Nephron (organoid): Measurements from ENCODE around the gene CFAP46.
A peak's percentile ranks its signal among the peaks of the same experiment; 100 is the strongest.

Source experiments
- H3K27ac Mint-ChIP-seq, 3 experiments: 2 replicates each; pipeline ENCODE4 v1.8.0; 2020; ENCODE audit warnings: mixed read lengths in 3 of 3, mild to moderate bottlenecking in 2 of 3, moderate library complexity in 1 of 3
- H3K27me3 Mint-ChIP-seq: 2 replicates; pipeline ENCODE4 v1.8.0; 2021; ENCODE audit warnings: low read depth, mild to moderate bottlenecking, moderate library complexity, mixed read lengths
- H3K36me3 Mint-ChIP-seq: 2 replicates; pipeline ENCODE4 v1.8.0; 2020; ENCODE audit warnings: low read depth, mixed read lengths
- H3K4me1 Mint-ChIP-seq: 2 replicates; pipeline ENCODE4 v1.8.0; 2020; ENCODE audit warnings: mixed read lengths
- H3K4me3 Mint-ChIP-seq, 3 experiments: 2 replicates each; pipeline ENCODE4 v1.8.0; 2020; ENCODE audit warnings: mild to moderate bottlenecking in 3 of 3, mixed read lengths in 3 of 3, moderate library complexity in 2 of 3
- H3K9me3 Mint-ChIP-seq: 2 replicates; pipeline ENCODE4 v1.8.0; 2020; ENCODE audit warnings: mixed read lengths
- CTCF ChIP-seq, 3 experiments: fragments of 200-600 bp; sonication (generic); IDR thresholded peaks; one replicate each; pipeline ENCODE4 v1.5.0; 2021; ENCODE audit warnings: antibody characterized with exemption in 3 of 3; ENCODE audit not compliant: unreplicated experiment in 3 of 3

The CFAP46 gene

GRCh38 chr10:132806561-132807003 is 135.8 kb downstream of the CFAP46 start:
- H3K4me1 Mint-ChIP-seq, result peaks cover 7% of the 10 kb centered on the region
- H3K27ac Mint-ChIP-seq, result peak overlapping the region in 1 of 3 experiments; percentile 75
- H3K4me3 Mint-ChIP-seq, result no peak overlapping the region
- H3K9me3 Mint-ChIP-seq, result no peaks in the 10 kb centered on the region
- no peaks in the 10 kb centered on the region for H3K36me3 Mint-ChIP-seq
- peaks cover 21% of the 10 kb centered on the region for H3K27me3 Mint-ChIP-seq
- TF ChIP-seq CTCF (IDR thresholded peaks at IDR 0.05; ENCODE audit: unreplicated experiment in 3 of 3), result no peak

- H3K27me3 Mint-ChIP-seq, result peaks cover 21% of the 10 kb centered on the region
- H3K4me3 Mint-ChIP-seq, result peak overlapping the region in 1 of 3 experiments; percentile 23
- no peaks in the 10 kb centered on the region for H3K36me3 Mint-ChIP-seq
- H3K4me1 Mint-ChIP-seq, result peaks cover 7% of the 10 kb centered on the region
- peak overlapping the region; percentile 52 to 80 (median 75) for H3K27ac Mint-ChIP-seq
- no peaks in the 10 kb centered on the region for H3K9me3 Mint-ChIP-seq
- TF ChIP-seq CTCF (IDR thresholded peaks at IDR 0.05; ENCODE audit: unreplicated experiment in 3 of 3), result no peak
These were observed 136.3 kb downstream of the CFAP46 start for GRCh38 chr10:132806110-132806509.

- Mint-ChIP-seq H3K27ac (peak overlapping the region in 1 of 3 experiments; percentile 75), H3K4me3 (no peak overlapping the region), H3K27me3 (peaks cover 21% of the 10 kb centered on the region), H3K4me1 (peaks cover 7% of the 10 kb centered on the region), H3K9me3 (no peaks in the 10 kb centered on the region), H3K36me3 (no peaks in the 10 kb centered on the region)
- TF ChIP-seq CTCF (IDR thresholded peaks at IDR 0.05; ENCODE audit: unreplicated experiment in 3 of 3), result no peak
These were observed 136.8 kb downstream of the CFAP46 start for GRCh38 chr10:132805599-132805998.

- peaks cover 7% of the 10 kb centered on the region for H3K4me1 Mint-ChIP-seq
- no peak overlapping the region for H3K4me3 Mint-ChIP-seq
- no peaks in the 10 kb centered on the region for H3K9me3 Mint-ChIP-seq
- H3K36me3 Mint-ChIP-seq, result no peaks in the 10 kb centered on the region
- no peak for TF ChIP-seq CTCF (IDR thresholded peaks at IDR 0.05; ENCODE audit: unreplicated experiment in 3 of 3)
- no peak overlapping the region for H3K27ac Mint-ChIP-seq
- H3K27me3 Mint-ChIP-seq, result peaks cover 24% of the 10 kb centered on the region
These were observed 137.5 kb downstream of the CFAP46 start for GRCh38 chr10:132804785-132805426.

GRCh38 chr10:132804287-132804686 is 138.1 kb downstream of the CFAP46 start:
- H3K27ac Mint-ChIP-seq, result no peak overlapping the region
- no peak for TF ChIP-seq CTCF (IDR thresholded peaks at IDR 0.05; ENCODE audit: unreplicated experiment in 3 of 3)
- H3K36me3 Mint-ChIP-seq, result no peaks in the 10 kb centered on the region
- H3K9me3 Mint-ChIP-seq, result no peaks in the 10 kb centered on the region
- no peak overlapping the region for H3K4me3 Mint-ChIP-seq
- peaks cover 7% of the 10 kb centered on the region for H3K4me1 Mint-ChIP-seq
- H3K27me3 Mint-ChIP-seq, result peaks cover 27% of the 10 kb centered on the region
